MM.1S (cell line): ENCODE measurements around the gene DYNC1I1.
A peak's percentile ranks its signal among the peaks of the same experiment; 100 is the strongest.

Source experiments
- DNase-seq: peaks from one replicate; pipeline ENCODE4 v3.0.0-alpha.2; 2015
- H2AFZ ChIP-seq: fragments of 300-600 bp; sonication (generic); 2 replicates; pipeline ENCODE4 v1.6.0; 2016; ENCODE audit warnings: antibody characterized with exemption, low read length
- H3F3A ChIP-seq: fragments of 300-600 bp; sonication (generic); 2 replicates; pipeline ENCODE4 v1.6.1; 2016; ENCODE audit warnings: mild to moderate bottlenecking, antibody characterized with exemption, low read length, moderate library complexity, mixed read lengths; ENCODE audit not compliant: insufficient read depth
- H3K27ac ChIP-seq: fragments of 300-600 bp; sonication (generic); 2 replicates; pipeline ENCODE4 v1.5.1; 2016; ENCODE audit warnings: mild to moderate bottlenecking, low read length
- H3K27me3 ChIP-seq: fragments of 300-600 bp; sonication (generic); replicated peaks from 2 replicates; pipeline ENCODE4 v1.6.0; 2016; ENCODE audit warnings: low read length; ENCODE audit not compliant: insufficient read depth
- H3K36me3 ChIP-seq: fragments of 300-600 bp; sonication (generic); replicated peaks from 2 replicates; pipeline ENCODE4 v1.6.1; 2016; ENCODE audit warnings: mild to moderate bottlenecking, low read length, mixed read lengths; ENCODE audit not compliant: insufficient read depth
- H3K4me1 ChIP-seq: fragments of 300-600 bp; sonication (generic); 2 replicates; pipeline ENCODE4 v1.6.1; 2016; ENCODE audit warnings: low read length, mixed read lengths
- H3K4me2 ChIP-seq: fragments of 300-600 bp; sonication (generic); 2 replicates; pipeline ENCODE4 v1.6.0; 2016; ENCODE audit warnings: low read depth, low read length
- H3K4me3 ChIP-seq: fragments of 300-600 bp; sonication (generic); 2 replicates; pipeline ENCODE4 v1.5.1; 2016; ENCODE audit warnings: low read length, mixed read lengths
- H3K79me2 ChIP-seq: fragments of 300-600 bp; sonication (generic); 2 replicates; pipeline ENCODE4 v1.6.1; 2016; ENCODE audit warnings: mixed run types, low read length, mixed read lengths
- H3K9ac ChIP-seq: fragments of 300-600 bp; sonication (generic); 2 replicates; pipeline ENCODE4 v1.6.1; 2016; ENCODE audit warnings: low read length, mixed read lengths
- H3K9me2 ChIP-seq: fragments of 300-600 bp; sonication (generic); replicated peaks from 2 replicates; pipeline ENCODE4 v1.6.1; 2016; ENCODE audit warnings: mild to moderate bottlenecking, low read length, mixed read lengths; ENCODE audit not compliant: insufficient read depth
- H3K9me3 ChIP-seq: fragments of 300-600 bp; sonication (generic); replicated peaks from 2 replicates; pipeline ENCODE4 v1.6.1; 2016; ENCODE audit warnings: mild to moderate bottlenecking, low read length, mixed read lengths; ENCODE audit not compliant: insufficient read depth
- H4K20me1 ChIP-seq: fragments of 300-600 bp; sonication (generic); 2 replicates; pipeline ENCODE4 v1.6.1; 2016; ENCODE audit warnings: mild to moderate bottlenecking, low read length, moderate library complexity, mixed read lengths; ENCODE audit not compliant: insufficient read depth
- EZH2 ChIP-seq: fragments of 300-600 bp; sonication (generic); optimal IDR thresholded peaks from 2 replicates; pipeline ENCODE3; 2017; ENCODE audit warnings: low read depth, mild to moderate bottlenecking, antibody characterized with exemption, low read length, mixed read lengths
- EZH2phosphoT487 ChIP-seq: fragments of 300-600 bp; sonication (generic); IDR thresholded peaks from 2 replicates; pipeline ENCODE4 v1.6.1; 2018; ENCODE audit warnings: antibody characterized with exemption, low read length
- TF ChIP-seq, protein P1 (sequence below): fragments of 300-600 bp; sonication (generic); IDR thresholded peaks from 2 replicates; pipeline ENCODE4 v1.5.1; 2016; ENCODE audit warnings: antibody characterized with exemption, low read length, mixed read lengths

Gene DYNC1I1

DNA sequence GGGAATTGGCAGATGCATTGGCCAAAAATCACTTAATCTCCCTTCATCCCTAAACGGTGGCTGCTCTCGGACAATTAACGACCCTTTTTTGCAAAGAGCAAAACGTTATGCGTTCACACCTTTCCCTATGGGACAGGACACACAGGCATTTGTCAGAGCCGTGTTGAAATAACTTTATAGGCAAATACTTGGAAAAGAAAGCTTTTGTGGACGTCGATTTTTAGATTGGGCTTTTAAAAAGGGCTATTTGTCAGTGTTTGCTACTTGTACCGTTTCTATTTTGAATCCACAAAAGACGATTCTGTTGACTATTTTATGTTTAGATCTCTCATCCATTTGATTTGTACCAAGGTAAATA, 304.0 kb downstream of the DYNC1I1 start:
- H3K27me3 ChIP-seq, result no peaks in the 10 kb centered on the region
- H3K36me3 ChIP-seq, result no peaks in the 10 kb centered on the region
- peak overlapping the region; percentile 57 for H2AFZ ChIP-seq
- H3K9me2 ChIP-seq, result no peaks in the 10 kb centered on the region
- H3K4me3 ChIP-seq, result peak overlapping the region; percentile 55; the same call in 1 of the 2 replicates
- no peak overlapping the region for H3K27ac ChIP-seq
- H3K9me3 ChIP-seq, result no peaks in the 10 kb centered on the region
- TF ChIP-seq EZH2 (no peak), EZH2phosphoT487 (no peak)
- no peaks in the 10 kb centered on the region for H3K79me2 ChIP-seq
- peak overlapping the region; percentile 71 for H3K4me2 ChIP-seq
- H4K20me1 ChIP-seq, result no peaks in the 10 kb centered on the region
- no peaks in the 10 kb centered on the region for H3F3A ChIP-seq
- H3K4me1 ChIP-seq, result no peaks in the 10 kb centered on the region
- DNase-seq, result no peak
- no peak overlapping the region for H3K9ac ChIP-seq

DNA sequence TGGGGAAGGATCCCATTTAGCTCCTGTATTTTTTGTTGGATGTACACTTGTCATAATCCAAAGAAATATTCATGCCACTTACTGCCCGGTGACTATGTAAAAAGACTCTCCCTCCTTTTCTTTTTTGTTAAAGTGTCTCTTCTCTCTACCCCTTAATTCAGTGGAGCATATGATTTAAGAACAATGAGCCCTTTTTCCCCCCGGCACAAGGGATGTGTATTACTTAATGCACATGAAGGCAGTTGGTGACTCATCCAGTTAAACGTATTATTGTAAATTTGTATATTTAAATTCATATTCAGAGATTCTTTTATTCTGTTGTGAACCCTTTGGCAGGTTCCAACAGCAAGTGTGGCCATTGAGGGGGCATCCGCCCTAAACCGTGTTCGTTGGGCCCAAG, 307.7 kb downstream of the DYNC1I1 start:
- Histone ChIP-seq H3K36me3 (no peaks in the 10 kb centered on the region), H3F3A (no peaks in the 10 kb centered on the region), H3K4me3 (no peak overlapping the region), H2AFZ (no peak overlapping the region), H3K9me3 (no peaks in the 10 kb centered on the region), H3K27me3 (no peaks in the 10 kb centered on the region), H3K4me2 (no peak overlapping the region), H4K20me1 (no peaks in the 10 kb centered on the region), H3K27ac (no peak overlapping the region), H3K79me2 (no peaks in the 10 kb centered on the region), H3K4me1 (no peaks in the 10 kb centered on the region), H3K9me2 (no peaks in the 10 kb centered on the region), H3K9ac (no peak overlapping the region)
- no peak for TF ChIP-seq EZH2phosphoT487
- DNase-seq, result no peak

DNA sequence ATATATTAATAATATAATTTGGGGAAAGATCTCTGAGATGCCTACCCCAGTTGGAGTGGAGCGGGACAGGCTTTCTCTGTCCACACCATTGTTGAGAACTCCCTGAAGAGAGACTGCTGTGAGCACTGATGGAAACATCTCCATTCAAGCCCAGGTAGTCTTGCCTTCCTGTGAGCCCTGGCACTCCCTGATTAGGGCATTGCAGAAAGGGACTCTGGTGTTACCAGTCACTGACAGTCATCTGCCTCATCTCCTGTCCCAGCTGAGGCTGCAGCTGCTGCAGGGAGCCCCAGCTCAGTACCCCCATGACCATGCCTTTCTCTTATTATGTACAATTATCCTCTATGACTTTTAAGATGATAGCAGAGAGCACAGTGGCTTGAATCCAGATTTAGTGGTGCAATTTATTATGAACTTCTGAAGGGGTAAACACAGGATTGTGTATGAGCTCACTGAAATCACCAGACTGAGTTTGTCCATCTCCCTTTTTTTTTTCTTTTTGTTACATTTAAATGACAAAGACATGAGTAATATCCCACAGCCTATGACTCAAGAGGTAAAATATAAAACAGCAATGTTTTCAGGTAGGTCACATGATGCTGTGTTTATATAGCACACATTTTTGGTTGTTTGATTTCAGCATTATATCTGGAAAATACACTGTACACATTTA, 312.7 kb downstream of the DYNC1I1 start:
- Histone ChIP-seq H3K4me3 (no peak overlapping the region), H4K20me1 (no peaks in the 10 kb centered on the region), H3K9ac (no peak overlapping the region), H3K9me2 (no peaks in the 10 kb centered on the region), H3K4me1 (no peaks in the 10 kb centered on the region), H3K9me3 (no peaks in the 10 kb centered on the region), H3K79me2 (no peaks in the 10 kb centered on the region), H3K4me2 (no peak overlapping the region), H3K27me3 (no peaks in the 10 kb centered on the region), H2AFZ (no peak overlapping the region), H3K27ac (no peak overlapping the region), H3F3A (no peaks in the 10 kb centered on the region), H3K36me3 (no peaks in the 10 kb centered on the region)
- no peak for DNase-seq
- TF ChIP-seq, protein P1, sequence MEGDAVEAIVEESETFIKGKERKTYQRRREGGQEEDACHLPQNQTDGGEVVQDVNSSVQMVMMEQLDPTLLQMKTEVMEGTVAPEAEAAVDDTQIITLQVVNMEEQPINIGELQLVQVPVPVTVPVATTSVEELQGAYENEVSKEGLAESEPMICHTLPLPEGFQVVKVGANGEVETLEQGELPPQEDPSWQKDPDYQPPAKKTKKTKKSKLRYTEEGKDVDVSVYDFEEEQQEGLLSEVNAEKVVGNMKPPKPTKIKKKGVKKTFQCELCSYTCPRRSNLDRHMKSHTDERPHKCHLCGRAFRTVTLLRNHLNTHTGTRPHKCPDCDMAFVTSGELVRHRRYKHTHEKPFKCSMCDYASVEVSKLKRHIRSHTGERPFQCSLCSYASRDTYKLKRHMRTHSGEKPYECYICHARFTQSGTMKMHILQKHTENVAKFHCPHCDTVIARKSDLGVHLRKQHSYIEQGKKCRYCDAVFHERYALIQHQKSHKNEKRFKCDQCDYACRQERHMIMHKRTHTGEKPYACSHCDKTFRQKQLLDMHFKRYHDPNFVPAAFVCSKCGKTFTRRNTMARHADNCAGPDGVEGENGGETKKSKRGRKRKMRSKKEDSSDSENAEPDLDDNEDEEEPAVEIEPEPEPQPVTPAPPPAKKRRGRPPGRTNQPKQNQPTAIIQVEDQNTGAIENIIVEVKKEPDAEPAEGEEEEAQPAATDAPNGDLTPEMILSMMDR, result no peak
- TF ChIP-seq EZH2phosphoT487, result no peak
- TF ChIP-seq EZH2, result no peak

DNA sequence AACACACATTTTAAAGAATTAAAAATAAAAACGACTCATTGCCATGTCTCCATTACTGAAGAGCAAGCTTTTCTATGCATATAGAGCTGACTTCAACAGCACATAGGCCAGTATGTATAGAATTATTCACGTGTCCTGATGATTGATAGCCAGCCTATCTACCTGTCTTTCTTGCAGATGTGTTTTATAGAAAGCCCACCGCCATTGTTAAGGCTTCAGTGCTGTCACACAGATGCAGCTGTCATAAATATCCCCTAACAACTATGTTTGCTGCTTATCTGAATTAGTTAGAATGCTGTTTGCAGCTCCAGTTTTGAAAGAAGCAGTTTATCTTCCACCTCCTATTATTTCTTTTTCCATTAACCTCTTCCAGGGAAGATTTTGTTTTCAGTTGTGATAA, 313.6 kb downstream of the DYNC1I1 start:
- Histone ChIP-seq H3F3A (no peaks in the 10 kb centered on the region), H3K9me2 (no peaks in the 10 kb centered on the region), H3K27ac (no peak overlapping the region), H2AFZ (no peak overlapping the region), H3K4me2 (no peak overlapping the region), H3K36me3 (no peaks in the 10 kb centered on the region), H4K20me1 (no peaks in the 10 kb centered on the region), H3K79me2 (no peaks in the 10 kb centered on the region), H3K9ac (no peak overlapping the region), H3K9me3 (no peaks in the 10 kb centered on the region), H3K27me3 (no peaks in the 10 kb centered on the region), H3K4me3 (no peak overlapping the region), H3K4me1 (no peaks in the 10 kb centered on the region)
- DNase-seq, result no peak
- TF ChIP-seq EZH2phosphoT487 (no peak), EZH2 (no peak)
- TF ChIP-seq, protein P1, result no peak
